H7 (cell line): Measurements from ENCODE around the gene REV1. TPM values are rescaled to one million over a fixed set of nuclear protein-coding genes. Genes with fewer than 3 reads are reported as not detected.
"Not testable (repeated sequence)": the region's sequence is repeated elsewhere in the genome, so short reads cannot be mapped to it uniquely, and the experiment has no call there.

Source experiments
- DNase-seq: peaks from one replicate; pipeline ENCODE4 v3.0.0; 2012
- H3K27me3 ChIP-seq: 2 replicates; pipeline ENCODE4 v1.6.0; 2011; ENCODE audit warnings: mild to moderate bottlenecking, low read length; ENCODE audit not compliant: control insufficient read depth, insufficient read depth
- H3K36me3 ChIP-seq: replicated peaks from 2 replicates; pipeline ENCODE4 v1.5.1; 2011; ENCODE audit warnings: low read length; ENCODE audit not compliant: control insufficient read depth, insufficient read depth
- H3K4me3 ChIP-seq: 2 replicates; pipeline ENCODE4 v1.5.1; 2011; ENCODE audit warnings: low read depth, mild to moderate bottlenecking, control low read depth, low read length, moderate library complexity; ENCODE audit not compliant: insufficient read depth
- total RNA-seq: library from RNA; depleted of rRNA; stranded (reverse); fragments of >200 nt; shearing (Covaris generic); gene quantifications from 2 replicates; pipeline ENCODE4 v1.2.3, GENCODE V29; 2014; rRNA removed

REV1 gene
- total RNA-seq, result 21.1 and 31.9 TPM in 2 replicates

DNA sequence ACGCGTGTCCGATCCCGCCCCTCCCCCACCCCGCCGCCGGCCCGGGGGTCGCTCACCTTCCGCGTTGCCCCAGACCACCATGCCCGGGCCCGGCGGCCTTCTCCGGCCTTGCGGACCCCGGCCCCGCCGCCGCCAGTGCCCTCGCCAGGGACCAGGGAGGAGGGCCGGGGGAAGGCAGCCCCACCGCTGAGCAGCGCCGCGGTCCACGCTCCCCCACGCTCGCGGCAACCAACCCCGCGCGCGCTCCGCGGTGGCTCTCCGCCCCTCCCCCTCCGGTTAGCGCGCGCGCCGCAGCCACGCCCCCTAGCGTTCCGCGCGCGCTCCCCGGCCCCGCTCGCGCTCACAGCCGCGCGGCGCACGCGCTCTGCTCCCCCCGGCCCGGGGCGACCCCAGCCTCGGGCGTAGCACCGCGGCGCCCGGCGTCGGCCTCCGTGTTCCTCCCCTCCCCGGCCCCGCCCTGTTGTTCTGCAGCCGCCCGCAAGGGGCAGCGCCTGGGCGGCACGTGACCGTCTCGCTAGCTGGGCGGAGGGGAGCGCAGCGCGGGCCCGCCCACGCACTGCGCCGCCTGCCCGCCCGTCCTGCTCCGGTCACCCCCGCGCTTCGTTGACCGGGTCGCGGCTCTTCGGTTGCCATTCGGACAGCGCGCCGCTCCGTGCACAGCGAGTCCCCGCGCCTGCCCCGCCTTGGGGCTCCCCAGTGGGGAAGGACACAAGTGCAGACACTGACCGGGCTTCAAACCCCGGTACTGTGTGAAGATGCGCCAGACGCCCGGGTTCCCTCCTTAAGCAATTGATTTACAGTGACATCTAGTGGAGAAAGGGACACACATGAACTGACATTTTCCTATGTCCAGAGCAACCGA, at the start of gene REV1:
REV1 (minus strand) TSS at position 257 of the 862 bp plus-strand sequence. CDS start 25,042 bp downstream, outside the sequence.
- Histone ChIP-seq H3K27me3 (no peaks in the 10 kb centered on the region), H3K36me3 (no peaks in the 10 kb centered on the region), H3K4me3 (peak within 1 kb of the TSS; percentile 85)
- peak; percentile 98 for DNase-seq

DNA sequence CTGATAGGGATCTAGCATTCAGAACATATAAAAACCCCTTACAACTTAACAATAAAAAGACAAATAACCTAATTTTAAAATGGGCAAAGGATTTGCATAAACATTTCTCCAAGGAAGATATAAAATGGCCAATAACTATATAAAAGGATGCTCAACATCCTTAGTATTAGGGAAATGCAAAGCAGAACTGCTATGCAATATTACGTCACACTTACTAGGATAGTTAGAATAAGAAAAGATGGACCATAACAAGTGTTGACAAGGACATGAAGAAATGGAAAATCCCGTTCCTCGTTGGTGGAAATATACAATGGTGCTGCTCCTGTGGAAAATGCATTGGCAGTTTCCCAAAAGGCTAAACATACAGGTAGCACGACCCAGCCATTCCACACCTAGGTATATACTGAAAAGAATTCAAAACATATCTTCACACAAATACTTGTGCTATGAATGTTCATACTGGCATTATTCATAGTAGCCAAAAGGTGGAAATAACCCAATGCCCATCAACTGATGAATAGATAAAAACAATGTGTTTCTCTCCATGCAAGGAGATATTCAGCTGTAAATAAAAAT, 48.2 kb upstream of the REV1 start:
- no peaks in the 10 kb centered on the region for H3K36me3 ChIP-seq
- H3K4me3 ChIP-seq, result no peak overlapping the region
- no peak for DNase-seq
- no peaks in the 10 kb centered on the region for H3K27me3 ChIP-seq

DNA sequence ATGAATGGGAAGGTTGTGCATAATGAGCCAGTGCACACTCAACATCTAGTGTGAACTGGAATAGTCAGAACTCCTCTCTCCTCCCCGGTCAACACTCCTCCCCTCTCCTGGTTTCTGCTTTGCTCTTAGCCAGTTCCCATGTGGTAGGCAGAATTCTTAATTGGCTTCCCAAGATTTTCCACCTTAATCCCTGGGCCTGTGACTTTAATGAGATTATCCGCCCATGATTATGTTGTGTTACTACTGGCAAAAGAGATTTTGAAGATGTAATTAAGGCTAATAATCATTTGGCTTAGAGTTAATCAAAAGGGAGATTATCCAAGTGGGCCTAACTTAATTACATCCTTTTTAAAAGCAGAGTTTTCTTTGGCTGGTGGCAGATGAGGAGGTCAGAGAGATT, 34.2 kb upstream of the REV1 start:
- Histone ChIP-seq H3K4me3 (no peak overlapping the region), H3K36me3 (no peaks in the 10 kb centered on the region), H3K27me3 (no peaks in the 10 kb centered on the region)
- DNase-seq, result no peak

DNA sequence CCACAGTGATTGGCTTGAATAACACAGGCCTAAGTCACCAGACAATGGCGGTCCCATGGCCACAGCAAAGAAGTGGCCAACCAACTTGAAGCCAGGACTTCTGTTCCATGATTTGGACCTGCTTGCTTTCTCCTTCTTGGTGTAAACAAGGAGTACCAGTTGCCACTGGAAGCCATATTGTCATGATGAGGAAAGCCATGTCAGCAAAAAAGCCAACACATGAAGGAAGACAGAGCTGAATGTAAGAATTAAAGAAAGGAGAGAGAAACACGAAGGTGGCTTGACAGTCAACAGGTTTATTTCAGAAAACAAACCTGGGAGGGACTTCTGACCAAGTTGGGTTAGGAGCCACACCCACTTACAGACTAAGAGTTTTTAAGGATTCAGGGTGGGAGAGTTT, 32.3 kb upstream of the REV1 start:
- H3K27me3 ChIP-seq, result no peaks in the 10 kb centered on the region
- H3K4me3 ChIP-seq, result no peak overlapping the region
- H3K36me3 ChIP-seq, result no peaks in the 10 kb centered on the region
- DNase-seq, result no peak

DNA sequence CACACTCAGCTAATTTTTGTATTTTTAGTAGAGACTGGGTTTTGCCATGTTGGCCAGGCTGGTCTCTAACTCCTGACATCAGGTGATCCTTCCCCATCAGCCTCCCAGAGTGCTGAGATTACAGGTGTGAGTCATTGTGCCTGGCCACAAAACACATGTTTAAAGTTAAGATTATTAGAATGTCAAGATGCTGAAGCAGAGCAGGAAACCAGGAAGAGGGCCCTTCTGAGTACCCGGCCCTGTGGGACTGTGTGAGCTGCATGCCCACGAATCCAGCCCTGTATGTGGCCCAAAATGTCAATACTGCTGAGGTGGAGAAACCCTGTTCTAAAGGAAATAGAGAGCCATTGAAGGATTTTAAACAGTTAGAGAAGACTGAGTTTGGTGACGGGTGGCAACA, 31.0 kb upstream of the REV1 start:
- H3K4me3 ChIP-seq, result no peak overlapping the region
- H3K27me3 ChIP-seq, result no peaks in the 10 kb centered on the region
- no peak for DNase-seq
- H3K36me3 ChIP-seq, result no peaks in the 10 kb centered on the region

DNA sequence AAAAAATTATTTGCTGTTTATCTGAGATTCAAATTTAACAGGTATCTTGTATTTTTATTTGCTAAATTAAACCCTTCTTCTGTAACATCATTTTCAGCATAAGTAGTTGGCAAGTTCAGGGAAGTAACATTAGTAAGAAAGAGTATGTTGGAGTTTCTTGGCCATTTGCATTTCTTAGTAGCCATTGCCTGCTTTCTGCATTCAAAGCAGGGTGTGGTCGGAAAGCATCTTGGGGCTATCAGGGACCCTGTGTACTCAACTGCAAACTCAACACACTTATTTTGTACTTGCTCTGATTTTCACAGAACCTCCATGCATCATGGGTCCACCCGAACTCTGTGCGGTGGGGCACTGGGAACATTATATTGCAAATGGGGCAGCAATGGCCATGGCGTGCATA, 30.4 kb upstream of the REV1 start:
- Histone ChIP-seq H3K4me3 (no peak overlapping the region), H3K27me3 (no peaks in the 10 kb centered on the region), H3K36me3 (no peaks in the 10 kb centered on the region)
- DNase-seq, result no peak

DNA sequence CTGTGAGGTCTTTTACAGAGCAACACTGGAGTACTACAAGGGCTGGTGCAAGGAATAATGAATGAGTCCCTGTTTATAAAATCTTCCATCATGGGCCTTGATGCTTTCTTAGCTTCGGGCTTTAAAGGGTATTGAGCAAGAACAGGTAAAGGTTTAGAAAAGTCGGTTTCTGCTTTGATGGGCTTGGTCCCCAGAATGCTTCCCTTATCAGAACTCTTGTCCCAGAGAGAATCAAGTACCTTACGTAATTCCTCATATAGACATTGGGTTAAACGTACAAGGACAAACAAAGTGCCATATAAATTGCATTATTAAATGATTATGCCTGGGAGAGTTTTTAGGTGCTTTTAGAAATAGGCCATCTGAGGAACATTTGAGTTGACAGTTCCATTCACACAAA, 24.5 kb upstream of the REV1 start:
- no peaks in the 10 kb centered on the region for H3K36me3 ChIP-seq

DNA sequence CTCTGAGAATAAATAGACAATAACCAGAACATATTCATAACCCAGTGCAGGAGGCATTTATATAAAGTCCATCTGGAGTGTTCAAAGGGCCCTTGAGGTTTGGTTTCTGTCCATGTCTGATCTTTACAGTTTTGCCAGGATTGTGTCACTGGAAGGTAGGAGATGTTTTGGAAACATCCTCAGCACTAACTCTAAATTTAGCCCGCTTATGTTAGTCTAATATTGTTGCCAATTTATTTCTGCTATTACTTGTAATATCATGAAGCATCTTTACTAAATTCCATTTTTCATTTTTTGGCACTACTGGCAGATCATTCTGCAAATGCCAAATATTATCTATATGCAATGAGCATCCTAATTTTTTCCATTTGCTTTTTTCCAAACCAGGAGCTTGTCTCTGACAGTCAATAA, 22.4 kb upstream of the REV1 start:
- Histone ChIP-seq H3K4me3 (no peak overlapping the region), H3K36me3 (no peaks in the 10 kb centered on the region), H3K27me3 (no peaks in the 10 kb centered on the region)
- DNase-seq, result no peak

More for the DNA sequence above, 24.5 kb upstream of the REV1 start:
- Histone ChIP-seq H3K4me3 (no peak overlapping the region), H3K27me3 (no peaks in the 10 kb centered on the region)
- DNase-seq, result no peak

DNA sequence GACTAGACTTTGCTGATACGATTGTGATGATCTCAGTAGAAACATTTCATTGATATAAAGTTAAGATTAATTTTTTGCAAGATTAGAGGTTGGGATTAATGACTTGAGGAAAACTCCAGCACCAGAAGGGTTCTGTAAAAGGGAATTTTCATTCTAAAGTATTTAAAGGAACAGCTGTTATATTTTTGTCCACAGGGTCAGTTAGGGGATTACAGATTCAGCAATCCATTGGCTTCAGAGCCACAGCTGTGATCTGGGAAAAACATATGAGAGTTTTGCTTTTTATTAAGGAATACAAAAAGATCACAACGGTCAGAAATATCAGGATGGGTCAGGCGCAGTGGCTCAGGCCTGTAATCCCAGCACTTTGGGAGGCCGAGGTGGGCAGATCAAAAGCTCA, 19.6 kb upstream of the REV1 start:
- no peaks in the 10 kb centered on the region for H3K36me3 ChIP-seq
- no peak overlapping the region for H3K4me3 ChIP-seq
- H3K27me3 ChIP-seq, result no peaks in the 10 kb centered on the region
- DNase-seq, result no peak

DNA sequence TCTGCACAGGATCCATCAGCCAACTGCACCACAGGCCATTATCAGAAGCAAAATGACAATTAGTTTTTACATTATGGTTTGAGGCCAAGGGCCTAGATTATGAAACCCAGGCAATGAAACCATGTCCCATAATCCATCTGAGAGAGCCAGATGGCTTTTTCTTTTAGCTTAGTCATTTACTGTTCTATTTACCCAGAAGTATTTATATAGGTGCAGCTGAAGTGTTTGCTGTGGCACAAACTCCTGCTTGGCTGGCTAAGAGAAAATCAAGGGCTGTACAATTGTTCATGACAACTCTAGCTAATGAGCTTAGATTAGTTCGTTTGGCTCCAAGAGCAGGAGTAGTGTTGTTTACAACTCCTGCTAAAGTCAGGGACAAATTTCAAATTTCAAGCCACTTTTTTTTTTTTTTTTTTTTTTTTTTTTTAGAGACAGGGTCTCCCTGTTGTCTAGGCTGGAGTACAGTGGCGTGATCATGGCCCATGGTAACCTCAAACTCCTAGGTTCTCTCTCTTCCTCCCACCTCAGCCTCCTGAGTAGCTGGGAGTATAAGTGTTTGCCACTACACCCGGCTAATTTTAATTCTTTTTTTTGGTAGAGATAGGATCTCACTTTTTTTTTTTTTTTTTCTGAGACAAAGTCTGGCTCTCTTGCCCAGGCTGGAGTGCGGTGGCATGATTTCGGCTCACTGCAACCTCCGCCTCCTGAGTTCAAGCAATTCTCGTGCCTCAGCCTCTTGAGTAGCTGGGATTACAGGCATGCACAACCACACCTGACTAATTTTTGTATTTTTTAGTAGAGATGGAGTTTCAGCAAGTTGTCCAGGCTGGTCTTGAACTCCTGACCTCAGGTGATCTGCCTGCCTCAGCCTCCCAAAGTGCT, 18.4 kb upstream of the REV1 start:
- H3K4me3 ChIP-seq, result no peak overlapping the region
- DNase-seq, result no peak
- no peaks in the 10 kb centered on the region for H3K36me3 ChIP-seq
- no peaks in the 10 kb centered on the region for H3K27me3 ChIP-seq

DNA sequence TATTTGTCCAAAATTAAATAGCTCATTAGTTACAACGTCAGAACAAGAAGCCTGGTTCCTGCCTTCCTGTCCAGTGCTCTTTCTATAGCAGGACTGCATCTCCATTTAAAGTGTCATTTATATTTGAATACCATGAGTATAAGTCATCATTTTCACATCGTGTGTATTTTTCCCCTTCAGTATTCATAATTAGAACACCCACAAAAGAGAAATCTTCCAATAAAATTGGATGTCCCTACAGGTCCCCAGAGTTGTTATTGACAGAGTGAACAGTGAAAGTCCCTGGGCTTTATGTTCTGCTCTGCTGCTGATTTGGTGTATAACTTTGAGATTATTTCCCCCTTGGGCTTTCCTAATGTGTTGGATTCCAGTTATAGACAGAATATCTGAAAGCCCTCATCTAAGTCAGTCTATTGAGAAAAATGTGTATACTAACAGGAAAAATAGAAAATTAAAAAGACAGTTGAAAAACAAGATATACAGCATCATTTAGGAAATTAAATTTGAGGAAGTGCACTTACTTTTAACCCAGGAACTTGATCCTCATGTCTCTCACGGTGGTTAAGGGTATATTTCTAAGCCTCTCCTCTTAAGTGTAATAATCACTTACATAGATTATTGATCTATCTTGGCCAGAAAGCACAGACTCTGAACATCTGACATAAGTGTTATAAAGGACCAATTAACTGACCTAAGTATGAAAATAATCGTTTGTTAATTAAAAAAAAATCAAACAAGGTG, 15.2 kb upstream of the REV1 start:
- Histone ChIP-seq H3K36me3 (no peaks in the 10 kb centered on the region), H3K27me3 (no peaks in the 10 kb centered on the region), H3K4me3 (no peak overlapping the region)
- DNase-seq, result no peak

DNA sequence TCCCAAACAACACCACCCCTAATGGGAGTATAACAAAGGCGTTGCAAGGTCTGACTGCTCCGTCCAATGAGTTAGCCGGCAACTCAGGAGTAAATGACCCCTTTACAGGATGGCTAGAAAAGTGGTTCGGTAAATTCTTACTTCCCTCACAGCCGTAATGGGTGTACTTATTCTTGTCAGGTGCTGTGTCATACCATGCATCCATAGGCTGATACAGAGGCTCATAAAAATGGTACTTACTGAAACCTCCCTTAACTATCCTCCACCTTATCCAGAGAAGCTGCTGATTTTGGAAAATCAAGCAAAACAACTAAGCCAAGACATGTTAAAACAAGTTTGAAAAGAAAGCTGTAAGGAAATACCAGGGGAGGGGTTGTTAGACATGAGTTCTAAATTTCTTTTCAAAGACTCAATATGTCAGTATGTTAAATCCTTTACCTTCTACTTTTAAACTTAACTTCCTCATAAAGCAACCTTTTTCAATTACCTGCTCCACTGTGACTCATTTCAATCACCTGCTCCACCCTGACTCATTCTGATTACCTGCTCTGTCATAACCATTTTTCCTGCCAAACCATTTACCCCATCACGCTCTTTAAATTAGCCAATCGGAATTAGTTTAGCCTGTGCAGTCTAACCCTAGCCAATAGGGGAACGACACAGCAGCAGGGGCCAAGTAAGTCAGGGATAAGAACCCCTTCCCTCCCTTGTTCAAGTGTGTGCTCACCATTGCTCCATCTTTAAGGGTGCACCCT, 14.0 kb upstream of the REV1 start:
- H3K36me3 ChIP-seq, H3K4me3 ChIP-seq, DNase-seq, H3K27me3 ChIP-seq: not testable (repeated sequence)

DNA sequence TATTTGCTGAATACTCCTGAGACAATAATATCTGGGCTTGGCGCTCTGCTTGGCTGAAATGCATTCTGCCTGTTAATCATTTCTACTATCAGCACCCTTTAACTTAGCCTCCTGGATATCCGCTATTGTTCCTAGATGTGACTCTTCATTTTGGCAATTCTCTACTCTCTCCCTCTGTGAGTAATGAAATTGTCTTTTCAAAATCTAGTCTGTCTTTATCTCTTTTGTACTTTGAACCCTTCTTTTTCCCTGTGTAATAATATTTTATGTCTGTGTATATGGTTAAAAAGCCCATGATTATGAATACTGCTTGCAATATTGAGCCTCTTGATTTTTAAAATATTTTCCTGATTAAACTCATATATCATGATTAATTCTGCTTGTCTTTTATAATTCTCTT, 6.2 kb upstream of the REV1 start:
- H3K27me3 ChIP-seq, result no peaks in the 10 kb centered on the region
- H3K36me3 ChIP-seq, result no peaks in the 10 kb centered on the region
- no peak overlapping the region for H3K4me3 ChIP-seq
- no peak for DNase-seq
